GM18873 (cell line): Measurements from ENCODE around the gene CD82.

ENCODE experiments used
- ATAC-seq: cut with Tn5 transposase; IDR thresholded peaks from one replicate; pipeline ENCODE4 v1.9.1; 2021; ENCODE audit warnings: mild to moderate bottlenecking, moderate library complexity, moderate number of reproducible peaks; ENCODE audit not compliant: unreplicated experiment, low FRiP score

Gene CD82

GRCh38 chr11:44597358-44598012, 32.0 kb downstream of the CD82 start:
- ATAC-seq: no peak

- no peak for ATAC-seq
Measured at GRCh38 chr11:44598831-44599230, 33.4 kb downstream of the CD82 start.

GRCh38 chr11:44600261-44600660, 34.8 kb downstream of the CD82 start:
- no peak for ATAC-seq

GRCh38 chr11:44600839-44601383, 35.4 kb downstream of the CD82 start:
- peak; percentile 23 for ATAC-seq

GRCh38 chr11:44601471-44602370, 36.3 kb downstream of the CD82 start:
- peak; percentile 23 for ATAC-seq

GRCh38 chr11:44602891-44603310, 37.4 kb downstream of the CD82 start:
- ATAC-seq: no peak

- ATAC-seq: no peak
Measured at GRCh38 chr11:44604171-44604581, 38.7 kb downstream of the CD82 start.

GRCh38 chr11:44605068-44605708, 39.7 kb downstream of the CD82 start:
- no peak for ATAC-seq

- no peak for ATAC-seq
Measured at GRCh38 chr11:44605965-44606364, 40.5 kb downstream of the CD82 start.

GRCh38 chr11:44606472-44606871, 41.0 kb downstream of the CD82 start:
- no peak for ATAC-seq

- no peak for ATAC-seq
Measured at GRCh38 chr11:44607319-44607962, 42.0 kb downstream of the CD82 start.

GRCh38 chr11:44607987-44608386, 42.5 kb downstream of the CD82 start:
- ATAC-seq: no peak

- no peak for ATAC-seq
Measured at GRCh38 chr11:44608651-44608990, 43.2 kb downstream of the CD82 start.

GRCh38 chr11:44608991-44609782, 43.7 kb downstream of the CD82 start:
- peak; percentile 49 for ATAC-seq

GRCh38 chr11:44609783-44610155, 44.3 kb downstream of the CD82 start:
- no peak for ATAC-seq

- ATAC-seq: no peak
Measured at GRCh38 chr11:44610186-44610955, 44.9 kb downstream of the CD82 start.

GRCh38 chr11:44611088-44611487, 45.6 kb downstream of the CD82 start:
- ATAC-seq: no peak

GRCh38 chr11:44611687-44612434, 46.4 kb downstream of the CD82 start:
- ATAC-seq: peak; percentile 32
